Measurements from ENCODE around the gene OSBPL3. TPM values are rescaled to one million over a fixed set of nuclear protein-coding genes. Genes with fewer than 3 reads are reported as not detected.

OSBPL3 gene
- total RNA-seq, 1 experiment from 2014 or later: 36.8 TPM

DNA sequence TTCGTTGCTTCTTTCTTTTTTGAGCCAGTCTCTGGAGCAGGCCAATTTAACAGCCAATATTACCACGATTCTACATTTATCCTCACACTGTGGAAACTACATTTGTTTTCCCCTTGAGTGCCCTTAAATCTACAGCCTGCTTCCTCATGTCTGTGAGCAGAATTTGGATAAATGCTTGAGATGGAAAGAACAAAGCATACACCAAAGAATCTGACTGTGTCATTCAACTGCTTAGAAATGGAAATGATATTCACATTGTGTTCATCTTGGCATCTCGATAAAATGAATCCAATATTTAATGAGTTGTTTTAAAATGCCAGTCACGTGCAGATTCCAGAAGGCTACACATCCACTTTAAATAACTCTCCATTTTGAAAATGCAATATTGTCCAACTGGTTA lies 181.7 kb downstream of the OSBPL3 start:
- CTCF ChIA-PET: interaction anchor here (1.8 kb wide), 1 partner anchor 14 kb away, joined by 10 read pairs; no protein-coding TSS in a partner anchor
- no TSS peak for BruUV-seq (replicated peaks)
- no peak overlapping the region for H3K9ac ChIP-seq (ENCODE audit: low read length)

DNA sequence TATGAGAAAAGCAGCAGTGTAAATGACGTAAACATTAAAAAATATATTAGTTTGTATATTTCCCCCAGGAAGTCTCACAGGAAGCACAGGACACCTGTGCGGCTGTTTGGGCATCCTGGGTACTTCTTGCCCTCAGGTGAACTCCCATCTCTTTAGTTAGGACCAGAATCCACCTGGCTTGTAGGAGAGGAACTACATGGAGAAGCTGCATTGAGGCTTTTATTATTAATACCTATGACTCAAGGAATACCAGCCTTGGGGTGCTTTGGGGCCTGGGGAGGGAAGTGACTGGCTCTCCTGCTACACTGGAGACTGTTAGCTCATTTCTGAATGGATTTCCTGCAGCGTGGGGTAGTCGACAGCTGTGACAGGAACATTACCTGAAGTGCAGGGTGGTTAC lies 182.7 kb downstream of the OSBPL3 start:
- Histone ChIP-seq H3K9ac (ENCODE audit: low read length) (no peak overlapping the region), H2AFZ (ENCODE audit: low read depth, low read length, poor library complexity, severe bottlenecking) (no peak overlapping the region), H4K20me1 (ENCODE audit: insufficient read depth) (no peaks in the 10 kb centered on the region), H3K9me3 (ENCODE audit: control insufficient read depth in 1 of 2, insufficient read depth in 1 of 2, low read depth in 1 of 2, low read length in 2 of 2) (no peaks in the 10 kb centered on the region), H3K36me3 (ENCODE audit: control insufficient read depth in 1 of 2, insufficient read depth in 2 of 2, low read length in 2 of 2) (peaks cover 0 to 5% of the 10 kb centered on the region in 2 experiments; a peak in 2 of 4 replicates), H3K27me3 (ENCODE audit: insufficient read depth, low read length) (no peaks in the 10 kb centered on the region), H3K4me3 (replicated peaks in 1 of 2; ENCODE audit: low read depth in 1 of 2, low read length in 2 of 2) (no peak overlapping the region), H3K79me2 (ENCODE audit: insufficient read depth, low read length) (no peaks in the 10 kb centered on the region), H3K9me2 (ENCODE audit: insufficient read depth) (no peaks in the 10 kb centered on the region), H3K4me1 (ENCODE audit: control insufficient read depth in 1 of 2, insufficient read depth in 2 of 2, low read length in 2 of 2) (no peaks in the 10 kb centered on the region), H3K27ac (ENCODE audit: low read depth, low read length) (no peak overlapping the region), H3K4me2 (ENCODE audit: low read length) (no peak overlapping the region)
- POLR2A ChIA-PET: no interaction called here
- DNase-seq (ENCODE audit: low read depth, low spot score) (no peak), ATAC-seq (no peak)
- CTCF ChIA-PET: interaction anchor here (1.6 kb wide), 1 partner anchor 15 kb away, joined by 5 read pairs; no protein-coding TSS in a partner anchor
- RAD21 ChIA-PET (ENCODE audit: low non-redundant PET in 1 of 2, low total read pairs in 2 of 2, uncharacterized antibody in 2 of 2, unreplicated experiment in 2 of 2): no interaction called here
- no TSS peak for BruUV-seq (replicated peaks)
- intact Hi-C loops (cut with micrococcal nuclease): no loop called here
- TF ChIP-seq, protein P1, sequence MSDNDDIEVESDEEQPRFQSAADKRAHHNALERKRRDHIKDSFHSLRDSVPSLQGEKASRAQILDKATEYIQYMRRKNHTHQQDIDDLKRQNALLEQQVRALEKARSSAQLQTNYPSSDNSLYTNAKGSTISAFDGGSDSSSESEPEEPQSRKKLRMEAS (IDR thresholded peaks at IDR 0.05): no peak
- TF ChIP-seq, protein P2, sequence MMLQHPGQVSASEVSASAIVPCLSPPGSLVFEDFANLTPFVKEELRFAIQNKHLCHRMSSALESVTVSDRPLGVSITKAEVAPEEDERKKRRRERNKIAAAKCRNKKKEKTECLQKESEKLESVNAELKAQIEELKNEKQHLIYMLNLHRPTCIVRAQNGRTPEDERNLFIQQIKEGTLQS (IDR thresholded peaks at IDR 0.05): no peak
- TF ChIP-seq EZH2 (IDR thresholded peaks at IDR 0.05) (no peak), SP1 (IDR thresholded peaks at IDR 0.05; ENCODE audit: low read depth) (no peak), JUND (IDR thresholded peaks at IDR 0.05) (no peak), POLR2A (IDR thresholded peaks at IDR 0.05; ENCODE audit: borderline replicate concordance, extremely low read depth, insufficient read depth, insufficient read length) (no peak), TCF7L2 (IDR thresholded peaks at IDR 0.05; ENCODE audit: borderline replicate concordance, extremely low read depth, insufficient read depth, insufficient read length) (no peak), CBX3 (IDR thresholded peaks at IDR 0.05; ENCODE audit: low read depth) (no peak), EGR1 (IDR thresholded peaks at IDR 0.05; ENCODE audit: low read depth) (no peak), CEBPB (IDR thresholded peaks at IDR 0.05; ENCODE audit: low read depth) (no peak), FOSL1 (IDR thresholded peaks at IDR 0.05; ENCODE audit: low read depth) (no peak), POLR2AphosphoS5 (IDR thresholded peaks at IDR 0.05; ENCODE audit: low read depth, low read length) (no peak), SIN3A (IDR thresholded peaks at IDR 0.05; ENCODE audit: low read depth) (no peak)

More for the DNA sequence above, 181.7 kb downstream of the OSBPL3 start:
- no peak for TF ChIP-seq SRF (IDR thresholded peaks at IDR 0.05; ENCODE audit: low read depth)
- no peak for TF ChIP-seq RAD21 (IDR thresholded peaks at IDR 0.05; ENCODE audit: low read depth)
- TF ChIP-seq POLR2AphosphoS5 (IDR thresholded peaks at IDR 0.05; ENCODE audit: low read depth, low read length): no peak
- TF ChIP-seq POLR2A (IDR thresholded peaks at IDR 0.05; ENCODE audit: borderline replicate concordance, extremely low read depth, insufficient read depth, insufficient read length): no peak
- TF ChIP-seq SP1 (IDR thresholded peaks at IDR 0.05; ENCODE audit: low read depth): no peak
- no peak for TF ChIP-seq ZFX (IDR thresholded peaks at IDR 0.05)
- TF ChIP-seq ZNF274 (IDR thresholded peaks at IDR 0.05; ENCODE audit: low read depth, low read length): no peak
- intact Hi-C loops (cut with micrococcal nuclease): no loop called here
- Histone ChIP-seq H3K9me3 (ENCODE audit: control insufficient read depth in 1 of 2, insufficient read depth in 1 of 2, low read depth in 1 of 2, low read length in 2 of 2) (no peaks in the 10 kb centered on the region), H3K9me2 (ENCODE audit: insufficient read depth) (no peaks in the 10 kb centered on the region), H3K27ac (ENCODE audit: low read depth, low read length) (no peak overlapping the region), H3K36me3 (ENCODE audit: control insufficient read depth in 1 of 2, insufficient read depth in 2 of 2, low read length in 2 of 2) (peaks cover 0 to 10% of the 10 kb centered on the region in 2 experiments; a peak in 3 of 4 replicates), H4K20me1 (ENCODE audit: insufficient read depth) (no peaks in the 10 kb centered on the region), H3K27me3 (ENCODE audit: insufficient read depth, low read length) (no peaks in the 10 kb centered on the region), H2AFZ (ENCODE audit: low read depth, low read length, poor library complexity, severe bottlenecking) (no peak overlapping the region), H3K4me1 (ENCODE audit: control insufficient read depth in 1 of 2, insufficient read depth in 2 of 2, low read length in 2 of 2) (no peaks in the 10 kb centered on the region), H3K4me2 (ENCODE audit: low read length) (no peak overlapping the region), H3K4me3 (replicated peaks in 1 of 2; ENCODE audit: low read depth in 1 of 2, low read length in 2 of 2) (no peak overlapping the region), H3K79me2 (ENCODE audit: insufficient read depth, low read length) (no peaks in the 10 kb centered on the region)
- ChIA-PET RAD21 (ENCODE audit: low non-redundant PET in 1 of 2, low total read pairs in 2 of 2, uncharacterized antibody in 2 of 2, unreplicated experiment in 2 of 2) (no interaction called here), POLR2A (no interaction called here)
- DNase-seq (ENCODE audit: low read depth, low spot score) (no peak), ATAC-seq (no peak)

Measured in HCT116 (cell line).